ENCODE data around the gene TMIE. TPM values are rescaled to one million over a fixed set of nuclear protein-coding genes. Genes with fewer than 3 reads are reported as not detected.

Gene TMIE
- total and polyA plus RNA-seq, 10 of the 15 experiments (the other 5 are each of a cell fraction or from before 2014, with no cell fraction given): not detected

DNA sequence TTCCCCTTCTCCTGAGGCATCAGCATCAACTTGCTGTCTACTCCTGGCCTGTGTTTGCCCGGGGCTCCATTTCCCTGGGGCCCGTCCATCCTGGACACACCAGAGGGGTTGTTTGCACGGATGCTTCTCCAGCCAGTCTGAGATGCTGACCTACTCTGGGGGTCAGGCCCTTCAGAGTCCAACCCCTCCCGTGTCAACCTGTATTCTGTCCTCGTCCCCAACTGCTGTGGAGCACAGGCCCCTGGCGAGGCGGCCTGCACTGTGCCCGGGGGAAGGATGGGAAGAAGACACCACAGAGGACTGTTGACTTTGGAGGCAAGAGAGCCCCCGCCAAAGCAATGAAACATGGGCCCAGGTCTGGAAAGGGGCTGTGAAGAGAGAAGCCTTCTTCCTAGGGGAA lies 33.5 kb upstream of the TMIE start (continued):
- TF ChIP-seq ZNF592 (IDR thresholded peaks at IDR 0.05): no peak
- TF ChIP-seq YBX1 (IDR thresholded peaks at IDR 0.05): no peak
- TF ChIP-seq NFYA (IDR thresholded peaks at IDR 0.05; ENCODE audit: borderline replicate concordance, low read depth, low read length): no peak

DNA sequence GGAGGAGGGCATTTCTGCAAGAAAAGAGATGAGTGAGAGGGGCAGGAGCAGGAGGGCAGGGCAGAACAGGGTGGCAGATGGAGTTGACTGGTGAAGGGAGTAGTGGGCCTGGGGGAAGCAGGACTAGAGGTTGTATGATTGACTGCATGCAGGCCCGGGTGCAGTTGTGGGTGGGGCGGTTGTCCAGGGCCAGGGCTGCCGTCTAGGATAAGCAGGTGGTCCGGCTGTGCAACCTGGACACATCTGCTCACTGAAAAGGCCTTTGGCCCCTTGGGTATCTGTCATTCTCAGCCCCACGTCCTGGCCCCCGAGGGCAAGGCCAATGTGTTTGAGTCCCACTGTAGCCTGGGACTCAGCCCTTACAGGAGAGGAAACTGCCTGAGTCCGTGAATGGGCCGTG lies 33.1 kb upstream of the TMIE start:
- Histone ChIP-seq H3K27me3 (replicated peaks in 1 of 2; ENCODE audit: control insufficient read depth in 2 of 2, insufficient read depth in 2 of 2, low read length in 1 of 2) (peaks cover 0 to 1% of the 10 kb centered on the region in 2 experiments; a peak in 2 of 4 replicates), H3K9ac (ENCODE audit: control insufficient read depth, insufficient read depth, low read length) (no peak overlapping the region), H3K4me1 (ENCODE audit: control insufficient read depth, insufficient read depth, low read length) (no peaks in the 10 kb centered on the region), H3K36me3 (ENCODE audit: control insufficient read depth in 2 of 2, insufficient read depth in 2 of 2, low read length in 1 of 2) (no peaks in the 10 kb centered on the region), H2AFZ (ENCODE audit: control insufficient read depth, low read depth, low read length) (no peak overlapping the region), H3K4me3 (no peak overlapping the region), H3K79me2 (ENCODE audit: control insufficient read depth, insufficient read depth, low read length) (no peaks in the 10 kb centered on the region), H3K27ac (ENCODE audit: control insufficient read depth, insufficient read depth) (no peak overlapping the region), H3K4me2 (ENCODE audit: control insufficient read depth, insufficient read depth) (no peak overlapping the region), H3K9me3 (replicated peaks; ENCODE audit: control insufficient read depth, insufficient read depth, low read length) (no peaks in the 10 kb centered on the region), H4K20me1 (ENCODE audit: control insufficient read depth, insufficient read depth) (no peaks in the 10 kb centered on the region; the same call in 1 of the 2 replicates)
- WGBS (ENCODE audit: insufficient coverage, insufficient replicate concordance, low lambda C conversion rate, missing lambda C conversion rate): 11% methylated on average over 8 of the region's 8 CpGs
- in situ Hi-C loops (cut with MboI): no loop called here
- ChIA-PET SMC1A (ENCODE audit: uncharacterized antibody, unreplicated experiment) (no interaction called here), CTCF (no interaction called here), RAD21 (ENCODE audit: unreplicated experiment) (no interaction called here), POLR2A (no interaction called here)
- no peak for DNase-seq (ENCODE audit: low read depth, low spot score)
- intact Hi-C loops (cut with micrococcal nuclease; ENCODE audit: unreplicated experiment): no loop called here
- no peak for ATAC-seq
- no peak for FAIRE-seq
- TF ChIP-seq CHD2 (IDR thresholded peaks at IDR 0.05; ENCODE audit: borderline replicate concordance, low read depth, low read length) (no peak), IRF5 (IDR thresholded peaks at IDR 0.05; ENCODE audit: borderline replicate concordance) (no peak), CBX5 (IDR thresholded peaks at IDR 0.05; ENCODE audit: low read depth) (no peak), MEF2A (IDR thresholded peaks at IDR 0.05; ENCODE audit: insufficient read depth, low read depth, low read length) (no peak), CHD4 (IDR thresholded peaks at IDR 0.05) (no peak), ZNF687 (IDR thresholded peaks at IDR 0.05) (no peak), TCF12 (IDR thresholded peaks at IDR 0.05; ENCODE audit: low read depth, low read length) (no peak), FOS (IDR thresholded peaks at IDR 0.05; ENCODE audit: borderline replicate concordance, extremely low read depth, insufficient read length) (no peak), SMC3 (IDR thresholded peaks at IDR 0.05; ENCODE audit: borderline replicate concordance, low read length) (no peak)
- TF ChIP-seq, protein P1, sequence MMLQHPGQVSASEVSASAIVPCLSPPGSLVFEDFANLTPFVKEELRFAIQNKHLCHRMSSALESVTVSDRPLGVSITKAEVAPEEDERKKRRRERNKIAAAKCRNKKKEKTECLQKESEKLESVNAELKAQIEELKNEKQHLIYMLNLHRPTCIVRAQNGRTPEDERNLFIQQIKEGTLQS (IDR thresholded peaks at IDR 0.05; ENCODE audit: borderline replicate concordance, extremely low read depth, low read depth, low read length): no peak
- BruUV-seq (replicated peaks): no TSS peak

All from GM12878 (cell line).